D721Med (cell line): ENCODE data around the gene PRR22.
A peak's percentile ranks its signal among the peaks of the same experiment; 100 is the strongest.

Source experiments
- DNase-seq: peaks from one replicate; pipeline ENCODE4 v3.0.0; 2011; ENCODE audit warnings: low spot score; ENCODE audit not compliant: insufficient read length
- FAIRE-seq: peaks from 2 replicates; lab custom pipeline; 2011; peaks lifted over from hg19 to GRCh38; lab: Jason Lieb, UNC
- CTCF ChIP-seq: IDR thresholded peaks from 2 replicates; pipeline ENCODE4 v1.5.1; 2012; ENCODE audit warnings: mild to moderate bottlenecking, control low read depth; ENCODE audit not compliant: insufficient read depth; ENCODE audit errors: missing control alignments

The PRR22 gene

DNA sequence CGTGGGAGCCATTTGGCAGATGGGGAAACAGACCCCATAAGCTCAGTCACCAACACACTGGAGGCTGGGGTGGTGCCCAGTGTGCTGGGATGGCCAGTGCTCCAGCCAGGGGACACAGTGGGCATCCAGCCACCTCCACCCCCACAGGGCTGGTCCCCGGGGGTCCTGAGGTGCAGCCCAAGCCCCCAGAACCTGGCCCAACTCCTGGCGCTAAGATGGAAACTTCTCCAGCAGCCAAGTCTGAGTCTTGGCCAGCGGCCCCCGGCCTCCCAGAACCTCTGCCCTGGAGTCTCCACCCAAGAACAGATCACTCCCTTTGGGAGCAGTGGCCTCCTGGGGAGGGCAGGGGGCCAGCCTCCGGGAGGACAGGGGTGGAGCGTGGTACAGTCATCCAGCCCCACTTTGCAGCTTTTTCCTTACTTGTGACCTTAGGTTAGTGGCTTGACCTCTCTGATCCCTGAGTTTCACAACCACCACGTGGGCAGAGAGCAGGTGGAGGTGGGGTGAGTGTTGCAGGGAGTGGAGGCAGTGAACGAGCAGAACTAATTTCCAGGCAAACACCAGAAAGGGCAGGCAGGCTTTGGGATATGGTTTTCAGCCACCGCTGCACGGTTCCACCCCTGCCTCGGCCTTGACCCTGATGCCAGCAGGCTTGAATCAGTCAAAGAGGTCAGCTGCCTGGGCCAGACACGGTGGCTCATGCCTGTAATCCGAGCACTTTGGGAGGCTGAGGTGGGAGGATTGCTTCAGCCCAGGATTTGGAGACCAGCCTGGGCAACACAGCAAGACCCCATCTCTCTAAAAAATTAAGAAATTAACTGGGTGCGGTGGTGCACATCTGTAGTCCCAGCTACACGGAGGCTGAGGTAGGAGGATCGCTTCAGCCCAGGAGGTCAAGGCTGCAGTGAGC lies 16.1 kb upstream of the PRR22 start:
- DNase-seq = no peak
- no peak for FAIRE-seq
- no peak for TF ChIP-seq CTCF

DNA sequence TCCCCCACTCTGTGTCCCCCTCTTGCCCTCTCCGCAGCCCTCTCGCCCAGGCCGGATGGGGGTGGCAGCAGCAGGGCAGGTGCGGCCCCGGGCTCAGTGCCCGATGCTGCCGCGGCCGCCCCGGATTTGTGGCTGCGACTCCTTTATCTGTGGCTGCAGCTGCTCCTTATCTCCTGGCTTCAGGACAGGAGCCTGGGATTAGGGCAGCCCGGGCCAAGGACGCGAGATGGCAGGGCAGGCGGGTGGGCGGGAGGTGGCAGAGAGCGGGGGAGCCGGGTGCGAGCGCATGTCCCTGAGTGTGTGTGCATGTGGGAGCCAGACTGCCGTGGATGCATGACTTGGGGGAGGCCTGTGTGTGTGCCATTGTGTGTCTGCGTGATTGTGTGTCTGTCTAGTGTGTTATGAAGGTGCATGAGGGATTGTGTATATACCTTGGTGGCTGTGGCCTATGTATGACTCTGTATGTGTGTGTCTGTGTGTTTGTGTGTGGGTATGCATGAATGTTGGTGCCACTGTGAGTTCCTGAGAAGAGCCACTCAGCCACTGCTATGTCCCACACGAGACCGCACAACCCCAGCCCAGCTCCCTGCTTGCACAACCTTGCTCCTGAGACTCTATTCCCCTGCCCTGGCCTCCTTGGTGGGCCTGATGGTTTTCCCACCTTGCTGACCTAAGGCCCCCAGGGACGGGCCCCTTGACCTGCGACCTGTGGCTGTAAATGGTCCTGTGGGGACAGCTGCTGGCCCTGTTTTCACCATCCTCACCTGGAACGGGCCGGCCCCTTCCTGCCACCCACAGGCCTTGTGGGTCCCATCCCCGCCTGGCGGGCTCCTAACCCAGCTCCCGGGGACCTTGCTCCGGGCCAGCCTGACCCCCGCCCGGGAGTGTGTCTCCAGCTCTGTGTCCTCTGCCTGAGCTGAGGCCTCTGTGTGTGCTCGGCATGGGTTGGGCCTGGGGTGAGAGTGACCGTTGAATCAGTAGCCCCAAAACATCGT lies 15.0 kb upstream of the PRR22 start:
- FAIRE-seq (no peak), DNase-seq (peak; percentile 67)
- TF ChIP-seq CTCF = no peak

DNA sequence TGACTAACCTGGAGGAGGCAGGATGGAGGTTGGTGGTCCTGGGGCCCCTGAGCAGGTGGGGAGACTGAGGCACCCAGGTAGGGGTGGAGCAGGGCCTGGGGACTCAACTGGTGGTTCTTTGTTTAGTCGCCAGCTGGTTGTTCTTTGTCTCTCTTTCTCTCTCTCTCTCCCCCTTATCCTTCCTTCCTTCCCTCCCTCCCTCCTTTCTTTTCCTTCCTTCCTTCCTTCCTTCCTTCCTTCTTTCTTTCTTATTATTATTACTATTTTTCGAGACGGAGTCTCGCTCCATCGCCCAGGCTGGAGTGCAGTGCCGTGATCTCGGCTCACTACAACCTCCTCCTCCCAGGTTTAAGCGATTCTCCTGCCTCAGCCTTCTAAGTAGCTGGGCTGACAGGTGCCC lies 13.7 kb upstream of the PRR22 start:
- no peak for TF ChIP-seq CTCF
- no peak for DNase-seq
- FAIRE-seq = no peak

- FAIRE-seq (no peak), DNase-seq (no peak)
- TF ChIP-seq CTCF = no peak
Observed at GRCh38 chr19:5795382-5795919, 10.9 kb upstream of the PRR22 start.

DNA sequence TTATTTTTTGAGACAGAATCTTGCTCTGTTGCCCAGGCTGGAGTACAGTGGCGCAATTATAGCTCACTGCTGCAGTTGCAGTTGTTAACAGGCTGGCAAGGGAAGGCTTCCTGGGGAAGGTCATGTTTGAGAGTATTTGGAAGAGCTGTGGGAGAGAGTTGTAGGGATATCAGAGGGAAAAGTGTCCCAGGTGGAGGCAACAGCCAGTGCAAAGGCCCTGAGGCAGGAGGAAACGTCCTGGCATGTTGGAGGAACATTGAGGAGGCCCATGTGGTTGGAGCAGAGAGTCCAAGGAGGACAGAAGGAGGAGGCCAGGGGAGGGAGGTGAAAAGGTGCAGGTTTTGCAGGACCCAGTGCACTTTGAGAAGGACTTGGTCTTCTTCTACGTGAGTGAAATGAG lies 8.6 kb upstream of the PRR22 start:
- FAIRE-seq (no peak), DNase-seq (no peak)
- no peak for TF ChIP-seq CTCF

GRCh38 chr19:5792224-5792623 lies 7.7 kb upstream of the PRR22 start:
- no peak for DNase-seq
- FAIRE-seq = no peak
- TF ChIP-seq CTCF = no peak
